Transverse colon (tissue), 4 donors: ENCODE measurements around the gene CTAGE9. TPM values are rescaled to one million over a fixed set of nuclear protein-coding genes. Genes with fewer than 3 reads are reported as not detected.
"Not testable (repeated sequence)": the region's sequence is repeated elsewhere in the genome, so short reads cannot be mapped to it uniquely, and the experiment has no call there.

Experiments used
- DNase-seq: peaks from one replicate; pipeline ENCODE4 v3.0.0-alpha.2; 2019
- H3K27ac ChIP-seq, 4 donors: fragments of 200-600 bp; sonication (generic); 2 replicates each; pipeline ENCODE4 v1.5.1; 2016 to 2018; ENCODE audit warnings: inconsistent platforms in 4 of 4
- H3K27me3 ChIP-seq: fragments of 200-600 bp; sonication (generic); 2 replicates; pipeline ENCODE4 v1.5.1; 2017; ENCODE audit warnings: inconsistent platforms
- H3K36me3 ChIP-seq, 4 donors: fragments of 200-600 bp; sonication (generic); 2 replicates each; pipeline ENCODE4 v1.5.1; 2017 to 2019; ENCODE audit warnings: inconsistent platforms in 4 of 4
- H3K4me1 ChIP-seq, 4 donors: fragments of 200-600 bp; sonication (generic); 2 replicates each; pipeline ENCODE4 v1.5.1; 2017 to 2020; ENCODE audit warnings: inconsistent platforms in 4 of 4
- H3K4me3 ChIP-seq, 4 donors: fragments of 200-600 bp; sonication (generic); 1 replicate in 1 of 4; 2 replicates in 3 of 4; pipeline versions ENCODE4 v1.5.1 to v1.6.1; 2017 to 2019; ENCODE audit warnings: inconsistent platforms in 4 of 4
- H3K9me3 ChIP-seq, 2 donors: fragments of 200-600 bp; sonication (generic); 2 replicates each; pipeline ENCODE4 v1.5.1; 2017 to 2019; ENCODE audit warnings: inconsistent platforms in 2 of 2
- CTCF ChIP-seq, 5 experiments: fragments of 200-600 bp in 3 of 5; fragments of 450-650 bp in 2 of 5; sonication (generic) in 3 of 5; IDR thresholded peaks; 1 replicate in 2 of 5; 2 replicates in 3 of 5; pipeline ENCODE4 v1.5.1; 2016 to 2017; ENCODE audit warnings: antibody characterized with exemption in 5 of 5, inconsistent platforms in 3 of 5, mild to moderate bottlenecking in 2 of 5, moderate library complexity in 1 of 5
- EP300 ChIP-seq: sonication (generic); formaldehyde crosslinking; IDR thresholded peaks from one replicate; pipeline ENCODE4 v1.6.1; 2017; ENCODE audit warnings: antibody characterized with exemption, low read depth
- POLR2A ChIP-seq: fragments of 450-650 bp; IDR thresholded peaks from one replicate; pipeline ENCODE4 v1.6.1; 2016; ENCODE audit warnings: antibody characterized with exemption, mild to moderate bottlenecking, moderate library complexity
- POLR2AphosphoS5 ChIP-seq, 3 donors: sonication (generic); formaldehyde crosslinking; IDR thresholded peaks; one replicate each; pipeline ENCODE4 v1.6.1; 2016; ENCODE audit warnings: antibody characterized with exemption in 3 of 3
- WGBS, 2 donors: methylation state at CpG; one replicate each; pipeline ENCODE4 v1.1.5; 2018; ENCODE audit warnings: low coverage in 1 of 2; 5-methylcytosine and 5-hydroxymethylcytosine counted together
- in situ Hi-C, 4 donors: fragments of 200-750 bp; cut with MboI; loops; one replicate each; pipeline versions ENCODE4 v1.15.0 to v1.15.1; 2017; ENCODE audit warnings: low sequenced_read_pairs in 3 of 4, low pct_ligation_motif_present in 1 of 4, low pct_unique_long_range_greater_than_20kb in 1 of 4
- intact Hi-C: fragments of 100-400 bp; cut with DNase I; formaldehyde crosslinking; loops from one replicate; pipeline ENCODE4 v1.15.1; 2023; ENCODE audit warnings: low total_unique reads
- total RNA-seq, 4 donors: library from RNA; depleted of rRNA; stranded (reverse); fragments of >200 nt; gene quantifications; one replicate each; pipeline ENCODE4 v1.1.0, GENCODE V29; 2016

The CTAGE9 gene, protein sequence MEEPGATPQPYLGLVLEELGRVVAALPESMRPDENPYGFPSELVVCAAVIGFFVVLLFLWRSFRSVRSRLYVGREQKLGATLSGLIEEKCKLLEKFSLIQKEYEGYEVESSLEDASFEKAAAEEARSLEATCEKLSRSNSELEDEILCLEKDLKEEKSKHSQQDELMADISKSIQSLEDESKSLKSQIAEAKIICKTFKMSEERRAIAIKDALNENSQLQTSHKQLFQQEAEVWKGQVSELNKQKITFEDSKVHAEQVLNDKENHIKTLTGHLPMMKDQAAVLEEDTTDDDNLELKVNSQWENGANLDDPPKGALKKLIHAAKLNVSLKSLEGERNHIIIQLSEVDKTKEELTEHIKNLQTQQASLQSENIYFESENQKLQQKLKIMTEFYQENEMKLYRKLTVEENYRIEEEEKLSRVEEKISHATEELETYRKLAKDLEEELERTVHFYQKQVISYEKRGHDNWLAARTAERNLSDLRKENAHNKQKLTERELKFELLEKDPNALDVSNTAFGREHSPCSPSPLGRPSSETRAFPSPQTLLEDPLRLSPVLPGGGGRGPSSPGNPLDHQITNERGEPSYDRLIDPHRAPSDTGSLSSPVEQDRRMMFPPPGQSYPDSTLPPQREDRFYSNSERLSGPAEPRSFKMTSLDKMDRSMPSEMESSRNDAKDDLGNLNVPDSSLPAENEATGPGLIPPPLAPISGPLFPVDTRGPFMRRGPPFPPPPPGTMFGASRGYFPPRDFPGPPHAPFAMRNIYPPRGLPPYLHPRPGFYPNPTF
- not detected for total RNA-seq

DNA sequence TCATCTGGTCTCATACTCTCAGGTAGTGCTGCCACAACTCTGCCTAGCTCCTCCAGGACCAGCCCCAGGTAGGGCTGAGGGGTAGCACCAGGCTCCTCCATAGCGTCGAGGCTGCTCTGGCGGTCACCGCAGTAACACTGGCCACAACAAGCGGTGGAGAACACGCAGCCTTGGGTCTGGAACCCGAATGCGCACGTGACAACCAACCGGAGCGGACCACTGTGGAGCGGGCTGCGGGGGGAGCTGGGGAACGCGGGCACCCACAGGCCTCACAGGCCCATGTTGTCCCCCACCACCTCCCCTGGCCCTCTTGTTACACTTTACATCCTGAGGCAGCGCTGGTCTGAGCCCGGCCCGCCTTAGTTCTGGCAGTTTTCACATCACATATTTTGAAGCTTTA is at the start of gene CTAGE9:
CTAGE9 (minus strand) TSS at position 101 of the 400 bp plus-strand sequence; CDS start at position 101, 0 bp downstream.
- H3K27me3 ChIP-seq, intact Hi-C loops, H3K4me1 ChIP-seq, H3K27ac ChIP-seq, H3K4me3 ChIP-seq, in situ Hi-C loops, DNase-seq, H3K9me3 ChIP-seq, H3K36me3 ChIP-seq: not testable (repeated sequence)
- WGBS, 2 donors: 99% methylated on average over 5 of the region's 18 CpGs; no CpG with 5 or more reads in 1 of the 2 donors

- intact Hi-C loops (no loop called here), in situ Hi-C loops (no loop called here)
- Histone ChIP-seq H3K36me3 (no peaks in the 10 kb centered on the region), H3K27me3 (no peaks in the 10 kb centered on the region), H3K27ac (no peak overlapping the region), H3K9me3 (no peaks in the 10 kb centered on the region), H3K4me3 (no peak overlapping the region), H3K4me1 (no peaks in the 10 kb centered on the region)
- 66 to 84% methylated on average over 3 to 4 of the region's 4 CpGs for WGBS, 2 donors
- DNase-seq: no peak
- TF ChIP-seq CTCF (IDR thresholded peaks at IDR 0.05) (no peak), EP300 (no peak), POLR2AphosphoS5 (IDR thresholded peaks at IDR 0.05) (no peak), POLR2A (no peak)
Observed at GRCh38 chr6:131758920-131759319, 48.1 kb upstream of the CTAGE9 start.

GRCh38 chr6:131756039-131756438 is 45.2 kb upstream of the CTAGE9 start:
- H3K9me3 ChIP-seq: no peaks in the 10 kb centered on the region
- in situ Hi-C loops: no loop called here
- H3K4me3 ChIP-seq: no peak overlapping the region

DNA sequence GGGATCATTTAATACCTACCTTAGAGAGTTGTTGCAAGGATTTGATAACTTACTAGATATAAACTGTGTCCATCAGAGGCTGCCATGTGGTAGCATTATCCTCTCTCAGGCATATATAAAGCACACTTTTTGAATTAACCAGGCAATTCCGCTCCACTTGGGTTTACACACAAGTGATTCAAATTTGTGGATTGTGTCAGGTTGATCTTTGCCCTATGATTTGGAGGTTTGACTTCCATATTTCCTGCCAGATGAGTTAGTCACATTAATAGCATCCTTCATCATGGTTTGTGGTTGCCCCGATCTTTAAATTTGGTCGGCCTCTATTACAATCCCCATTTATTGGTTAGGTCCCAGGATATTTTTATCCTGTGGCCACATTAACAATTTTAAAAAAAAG is 44.8 kb upstream of the CTAGE9 start:
- intact Hi-C loops (no loop called here), in situ Hi-C loops (no loop called here)
- no peak for DNase-seq
- WGBS, 2 donors: 89 to 90% methylated on average over 2 to 3 of the region's 3 CpGs
- Histone ChIP-seq H3K27me3 (no peaks in the 10 kb centered on the region), H3K4me1 (no peaks in the 10 kb centered on the region), H3K9me3 (no peaks in the 10 kb centered on the region), H3K36me3 (no peaks in the 10 kb centered on the region), H3K27ac (no peak overlapping the region), H3K4me3 (no peak overlapping the region)
- no peak for TF ChIP-seq CTCF (IDR thresholded peaks at IDR 0.05)
- no peak for TF ChIP-seq EP300
- TF ChIP-seq POLR2A: no peak

More at GRCh38 chr6:131756039-131756438, 45.2 kb upstream of the CTAGE9 start:
- TF ChIP-seq EP300 (no peak), POLR2AphosphoS5 (IDR thresholded peaks at IDR 0.05) (no peak), CTCF (IDR thresholded peaks at IDR 0.05) (no peak)
- no peak for DNase-seq
- H3K4me1 ChIP-seq: no peaks in the 10 kb centered on the region
- intact Hi-C loops: no loop called here
- no peaks in the 10 kb centered on the region for H3K36me3 ChIP-seq
- 91% methylated on average over 2 of the region's 2 CpGs for WGBS, 2 donors
- no peaks in the 10 kb centered on the region for H3K27me3 ChIP-seq
- no peak overlapping the region for H3K27ac ChIP-seq
